Endothelial cell of umbilical vein (primary cell): Measurements from ENCODE around the gene GRAMD1B. TPM values are rescaled to one million over a fixed set of nuclear protein-coding genes. Genes with fewer than 3 reads are reported as not detected.

Experiments used
- BruUV-seq: library from RNA; stranded (reverse); fragments of 400-500 nt; replicated peaks from 2 replicates; lab custom pipeline; 2021; lab: Mats Ljungman, UMichigan
- CTCF ChIA-PET: fragments of 300-600, 350-600 bp; sonication (Branson Sonifier 250); formaldehyde crosslinking; loops from one replicate; lab custom pipeline; 2021; ENCODE audit warnings: antibody characterized with exemption, inconsistent platforms; lab: Charles Lee
- POLR2A ChIA-PET: fragments of 300-600, 350-600 bp; sonication (Branson Sonifier 250); formaldehyde crosslinking; loops from one replicate; lab custom pipeline; 2021; ENCODE audit warnings: antibody characterized with exemption, inconsistent platforms; lab: Charles Lee
- DNase-seq: peaks from one replicate; pipeline ENCODE4 v3.0.0-alpha.2; 2011; ENCODE audit warnings: low read depth, low spot score
- FAIRE-seq: peaks from 2 replicates; lab custom pipeline; 2011; peaks lifted over from hg19 to GRCh38; lab: Jason Lieb, UNC
- H2AFZ ChIP-seq: 2 replicates; pipeline ENCODE4 v1.6.0; 2012; ENCODE audit warnings: low read depth, low read length, control low read depth, inconsistent platforms
- H3K27ac ChIP-seq: 2 replicates; pipeline ENCODE4 v1.5.1; 2011; ENCODE audit warnings: low read depth, mild to moderate bottlenecking, control low read depth, low read length, moderate library complexity; ENCODE audit not compliant: insufficient read depth
- H3K27me3 ChIP-seq, 2 experiments: 2 replicates each; pipeline versions ENCODE4 v1.6.0 to v1.6.1; 2011; ENCODE audit warnings: low read length in 2 of 2, mixed read lengths in 1 of 2; ENCODE audit not compliant: control insufficient read depth in 2 of 2, insufficient read depth in 2 of 2
- H3K36me3 ChIP-seq, 2 experiments: 2 replicates in 1 of 2; 3 replicates in 1 of 2; pipeline ENCODE4 v1.5.1; 2011; ENCODE audit warnings: low read length in 2 of 2, mild to moderate bottlenecking in 1 of 2, moderate library complexity in 1 of 2; ENCODE audit not compliant: control insufficient read depth in 2 of 2, insufficient read depth in 2 of 2; ENCODE audit errors: extremely low read depth in 1 of 2
- H3K4me1 ChIP-seq: 3 replicates; pipeline ENCODE4 v1.5.1; 2011; ENCODE audit warnings: mild to moderate bottlenecking, low read length; ENCODE audit not compliant: control insufficient read depth, insufficient read depth; ENCODE audit errors: extremely low read depth
- H3K4me2 ChIP-seq: 2 replicates; pipeline ENCODE4 v1.6.1; 2011; ENCODE audit warnings: low read length, control low read depth, mixed read lengths; ENCODE audit not compliant: insufficient read depth
- H3K4me3 ChIP-seq, 3 experiments: fragments of 200-600 bp in 1 of 3; sonication (generic), shearing (Covaris generic) in 1 of 3; replicated peaks in 1 of 3; 2 replicates each; pipeline ENCODE4 v1.5.1; 2011 to 2016; ENCODE audit warnings: control low read depth in 3 of 3, low read length in 3 of 3, mild to moderate bottlenecking in 2 of 3, inconsistent platforms in 1 of 3, low read depth in 1 of 3, moderate library complexity in 1 of 3; ENCODE audit not compliant: insufficient read depth in 1 of 3
- H3K79me2 ChIP-seq: 2 replicates; pipeline ENCODE4 v1.6.0; 2012; ENCODE audit warnings: low read length, inconsistent platforms; ENCODE audit not compliant: control insufficient read depth, insufficient read depth
- H3K9ac ChIP-seq: replicated peaks from 2 replicates; pipeline ENCODE3; 2011; ENCODE audit warnings: low read length, control low read depth; ENCODE audit not compliant: insufficient read depth; ENCODE audit errors: extremely low read depth
- H3K9me1 ChIP-seq: replicated peaks from 3 replicates; pipeline ENCODE4 v1.6.0; 2011; ENCODE audit warnings: mild to moderate bottlenecking, low read length; ENCODE audit not compliant: control insufficient read depth, insufficient read depth; ENCODE audit errors: extremely low read depth
- H3K9me3 ChIP-seq: replicated peaks from 2 replicates; pipeline ENCODE4 v1.5.1; 2012; ENCODE audit warnings: low read length, inconsistent platforms; ENCODE audit not compliant: control insufficient read depth, insufficient read depth
- H4K20me1 ChIP-seq: replicated peaks from 2 replicates; pipeline ENCODE3; 2011; ENCODE audit warnings: mild to moderate bottlenecking, low read length; ENCODE audit not compliant: control insufficient read depth, insufficient read depth; ENCODE audit errors: extremely low read depth
- CTCF ChIP-seq, 2 donors: IDR thresholded peaks; 1 replicate in 1 of 2; 2 replicates in 1 of 2; pipeline ENCODE4 v1.5.1; 2011; ENCODE audit warnings: low read length in 2 of 2, mild to moderate bottlenecking in 2 of 2, moderate library complexity in 2 of 2, control low read depth in 1 of 2, inconsistent platforms in 1 of 2, low read depth in 1 of 2; ENCODE audit not compliant: insufficient read depth in 1 of 2; ENCODE audit errors: extremely low read depth in 1 of 2
- FOS ChIP-seq: IDR thresholded peaks from 2 replicates; pipeline ENCODE4 v1.6.1; 2011; ENCODE audit warnings: mild to moderate bottlenecking, low read length, moderate library complexity, borderline replicate concordance; ENCODE audit not compliant: insufficient read depth
- GATA2 ChIP-seq: IDR thresholded peaks from 2 replicates; pipeline ENCODE4 v1.7.0; 2011; ENCODE audit warnings: low read depth, mild to moderate bottlenecking, moderate library complexity, mixed read lengths, low read length; ENCODE audit not compliant: insufficient read length, insufficient read depth
- JUN ChIP-seq: IDR thresholded peaks from 2 replicates; pipeline ENCODE4 v1.6.1; 2011; ENCODE audit warnings: borderline replicate concordance, low read depth; ENCODE audit not compliant: insufficient read length, insufficient read depth
- MYC ChIP-seq: IDR thresholded peaks from one replicate; pipeline ENCODE4 v1.6.1; 2011; ENCODE audit warnings: mild to moderate bottlenecking, low read depth, low read length
- POLR2AphosphoS5 ChIP-seq: IDR thresholded peaks from 2 replicates; pipeline ENCODE4 v1.6.1; 2012; ENCODE audit warnings: low read depth, mild to moderate bottlenecking, control low read depth, low read length, moderate library complexity; ENCODE audit not compliant: insufficient read depth
- dilution Hi-C: fragments of 300-500 bp; cut with MboI; formaldehyde crosslinking; loops from one replicate; pipeline ENCODE4 v1.15.0; 2019; ENCODE audit warnings: low sequenced_read_pairs; ENCODE audit not compliant: extremely low pct_ligation_motif_present
- intact Hi-C: fragments of 100-400 bp; cut with micrococcal nuclease; formaldehyde crosslinking; loops from one replicate; pipeline ENCODE4 v1.10.0; 2022
- polyA plus RNA-seq, 4 experiments: library from polyadenylated mRNA; depleted of rRNA in 3 of 4; stranded (reverse) in 3 of 4; unstranded in 1 of 4; fragments of >200 nt; gene quantifications; 2 replicates each; pipeline versions ENCODE4 v1.2.1 to v1.2.3, GENCODE V29; 2011 to 2012; ENCODE audit warnings: missing spikeins in 1 of 4
- total RNA-seq: library from RNA; stranded (reverse); gene quantifications from 2 replicates; pipeline ENCODE4 v1.2.3, GENCODE V29; 2021

Gene GRAMD1B
- total and polyA plus RNA-seq, 2 donors (not counting 3 experiments of a cell fraction or from before 2014, with no cell fraction given), result 5.1 to 11.1 TPM

GRCh38 chr11:123452794-123453193 is 22.7 kb downstream of the GRAMD1B start:
- peaks cover 15% of the 10 kb centered on the region for H3K4me1 ChIP-seq
- FAIRE-seq (no peak), DNase-seq (no peak)
- no peaks in the 10 kb centered on the region for H3K36me3 ChIP-seq
- H3K9me1 ChIP-seq, result no peaks in the 10 kb centered on the region
- no peak overlapping the region for H3K4me2 ChIP-seq
- ChIA-PET POLR2A (no interaction called here), CTCF (interaction anchor here (2.3 to 2.7 kb wide), 2 partner anchors 23 to 45 kb away, joined by 12 to 13 read pairs; no protein-coding TSS in a partner anchor)
- H3K9me3 ChIP-seq, result no peaks in the 10 kb centered on the region
- dilution Hi-C loops, result no loop called here
- no peaks in the 10 kb centered on the region for H3K79me2 ChIP-seq
- H3K27me3 ChIP-seq, result no peaks in the 10 kb centered on the region
- no peak overlapping the region for H3K27ac ChIP-seq
- no peak overlapping the region for H3K4me3 ChIP-seq
- no peak overlapping the region for H2AFZ ChIP-seq
- no peak overlapping the region for H3K9ac ChIP-seq
- H4K20me1 ChIP-seq, result no peaks in the 10 kb centered on the region
- TF ChIP-seq CTCF (IDR thresholded peaks at IDR 0.05; ENCODE audit: extremely low read depth in 1 of 2, insufficient read depth in 1 of 2, low read depth in 1 of 2, low read length in 2 of 2) (no peak), MYC (no peak), FOS (no peak), GATA2 (no peak), POLR2AphosphoS5 (no peak), JUN (no peak)
- no TSS peak for BruUV-seq
- intact Hi-C loops, result no loop called here
